NCI-H1092 (cell line): ENCODE results near the gene GAGE1.
"Not testable (repeated sequence)": the region's sequence is repeated elsewhere in the genome, so short reads cannot be mapped to it uniquely, and the experiment has no call there.

Source experiments
- DNase-seq: peaks from one replicate; lab custom pipeline; 2025; lab: John Stamatoyannopoulos, UW

GAGE1 gene

GRCh38 chrX:49598720-49599119 is at the start of gene GAGE1:
TSS of gene GAGE1 (plus strand) at chrX:49599020. CDS start at chrX:49600175, 1,155 bp downstream.
- not testable (repeated sequence) for DNase-seq

- DNase-seq: not testable (repeated sequence)
These were observed 47.8 kb upstream of the GAGE1 start, which contains the start of gene GAGE12E for GRCh38 chrX:49550989-49551388. TSS of gene GAGE12E (plus strand) at chrX:49551289. CDS start at chrX:49552444, 1,155 bp downstream.

- DNase-seq: not testable (repeated sequence)
These were observed 38.3 kb upstream of the GAGE1 start, which contains the start of gene GAGE12F for GRCh38 chrX:49560542-49560941. TSS of gene GAGE12F (plus strand) at chrX:49560842. CDS start at chrX:49561997, 1,155 bp downstream.

GRCh38 chrX:49568728-49569127 is 30.1 kb upstream of the GAGE1 start:
- DNase-seq: not testable (repeated sequence)

GRCh38 chrX:49569152-49569551 is 29.7 kb upstream of the GAGE1 start:
- DNase-seq: not testable (repeated sequence)

- DNase-seq: not testable (repeated sequence)
These were observed 28.7 kb upstream of the GAGE1 start, which contains the start of gene GAGE12G for GRCh38 chrX:49570100-49570499. TSS of gene GAGE12G (plus strand) at chrX:49570400. CDS start at chrX:49571555, 1,155 bp downstream.

GRCh38 chrX:49579649-49580048 is 19.2 kb upstream of the GAGE1 start, which contains the start of gene GAGE12H:
TSS of gene GAGE12H (plus strand) at chrX:49579949. CDS start at chrX:49581104, 1,155 bp downstream.
- not testable (repeated sequence) for DNase-seq

GRCh38 chrX:49589196-49589595 is 9.6 kb upstream of the GAGE1 start, which contains the start of gene GAGE2A:
TSS of gene GAGE2A (plus strand) at chrX:49589496. CDS start at chrX:49590651, 1,155 bp downstream.
- DNase-seq: not testable (repeated sequence)

- DNase-seq: not testable (repeated sequence)
These were observed 8.9 kb upstream of the GAGE1 start for GRCh38 chrX:49589769-49590478.

GRCh38 chrX:49590488-49590887 is 8.3 kb upstream of the GAGE1 start:
- not testable (repeated sequence) for DNase-seq

- no peak for DNase-seq
These were observed 12.0 kb downstream of the GAGE1 start for GRCh38 chrX:49610718-49611310.

GRCh38 chrX:49618574-49618973 is 19.8 kb downstream of the GAGE1 start:
- DNase-seq: no peak

- DNase-seq: no peak
These were observed 28.4 kb downstream of the GAGE1 start for GRCh38 chrX:49627086-49627777.

GRCh38 chrX:49644991-49645637 is 46.3 kb downstream of the GAGE1 start:
- DNase-seq: no peak

GRCh38 chrX:49656533-49656932 is 57.7 kb downstream of the GAGE1 start:
- no peak for DNase-seq
